GM21515 (cell line): Measurements from ENCODE around the gene SHISAL1.

ENCODE experiments used
- ATAC-seq: cut with Tn5 transposase; IDR thresholded peaks from one replicate; pipeline ENCODE4 v1.9.1; 2021; ENCODE audit not compliant: unreplicated experiment

Gene SHISAL1

DNA sequence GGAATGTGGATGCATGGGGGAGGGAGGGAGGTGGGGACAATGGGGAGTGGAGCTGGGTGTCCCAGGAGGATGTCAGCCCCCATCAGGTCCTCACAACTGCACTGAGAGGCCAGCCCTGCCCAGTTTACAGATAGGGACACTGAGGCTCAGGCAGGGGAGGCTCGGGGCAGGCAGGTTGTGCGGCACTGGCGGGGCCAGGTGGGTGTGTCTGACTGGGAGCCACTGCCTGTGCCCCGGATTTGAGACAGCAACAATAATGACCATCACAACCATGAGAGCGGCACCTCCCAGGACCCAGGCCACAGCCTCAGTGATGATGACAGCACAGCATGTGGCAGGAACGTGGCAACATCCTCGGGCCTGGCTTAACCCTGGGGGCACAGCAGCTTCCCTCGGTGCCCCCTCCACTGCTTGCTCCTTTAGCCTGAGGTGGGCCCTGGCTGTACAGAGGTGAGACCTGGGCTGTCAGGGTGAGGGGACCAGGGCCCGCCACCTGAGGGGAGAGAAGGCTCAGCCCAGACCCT, 32.0 kb downstream of the SHISAL1 start:
- no peak for ATAC-seq

DNA sequence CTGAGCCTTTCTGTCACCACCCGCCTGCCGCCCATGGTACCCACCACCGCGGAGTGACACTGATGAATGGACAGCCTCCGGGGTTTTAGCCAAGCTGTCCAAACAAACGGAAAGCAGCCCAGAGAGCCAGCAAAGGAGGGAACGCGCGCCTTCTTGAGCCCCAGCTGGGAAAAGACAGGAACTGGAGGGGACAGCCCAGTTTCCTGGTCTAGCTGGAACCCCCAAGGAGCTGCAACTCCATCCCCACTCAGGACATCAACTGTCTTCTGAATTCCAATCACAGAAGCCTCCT, 33.7 kb downstream of the SHISAL1 start:
- ATAC-seq, result no peak

DNA sequence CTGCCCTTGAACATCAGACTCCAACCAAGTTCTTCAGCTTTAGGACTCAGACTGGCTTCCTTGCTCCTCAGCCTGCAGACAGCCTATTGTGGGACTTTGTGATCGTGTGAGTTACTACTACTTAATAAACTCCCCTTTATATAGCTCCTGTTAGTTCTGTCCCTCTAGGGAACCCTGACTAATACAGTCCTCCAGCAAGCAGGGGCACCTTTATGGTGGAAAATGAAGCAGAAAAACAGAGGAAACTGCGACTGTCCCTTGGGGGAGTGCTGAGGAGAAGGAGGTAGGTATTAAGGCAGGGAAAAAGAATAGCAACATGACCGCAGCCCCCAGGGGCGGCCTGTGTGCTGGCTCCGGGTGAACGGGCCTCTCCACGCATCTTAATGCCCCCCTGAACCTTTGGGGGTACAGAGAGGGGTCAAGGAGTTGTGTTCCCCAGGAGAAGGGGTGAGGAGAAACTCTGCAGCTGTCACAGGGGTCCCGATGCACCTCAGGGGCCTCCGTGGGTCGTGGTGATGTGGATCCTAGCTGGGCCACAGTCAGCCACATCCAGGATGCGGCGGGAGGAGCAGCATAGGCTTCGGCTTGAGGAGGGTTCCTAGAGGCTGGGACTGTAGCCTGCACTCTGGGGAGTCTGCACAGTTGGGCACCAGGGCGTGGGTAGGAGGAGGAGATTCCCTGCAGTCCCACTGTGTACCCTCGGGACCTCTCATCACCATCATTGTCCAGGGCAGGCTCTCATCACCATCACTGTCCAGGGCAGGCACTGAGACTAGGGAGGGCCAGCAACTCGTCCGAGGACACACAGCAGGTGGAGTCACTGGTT, 34.3 kb downstream of the SHISAL1 start:
- no peak for ATAC-seq

DNA sequence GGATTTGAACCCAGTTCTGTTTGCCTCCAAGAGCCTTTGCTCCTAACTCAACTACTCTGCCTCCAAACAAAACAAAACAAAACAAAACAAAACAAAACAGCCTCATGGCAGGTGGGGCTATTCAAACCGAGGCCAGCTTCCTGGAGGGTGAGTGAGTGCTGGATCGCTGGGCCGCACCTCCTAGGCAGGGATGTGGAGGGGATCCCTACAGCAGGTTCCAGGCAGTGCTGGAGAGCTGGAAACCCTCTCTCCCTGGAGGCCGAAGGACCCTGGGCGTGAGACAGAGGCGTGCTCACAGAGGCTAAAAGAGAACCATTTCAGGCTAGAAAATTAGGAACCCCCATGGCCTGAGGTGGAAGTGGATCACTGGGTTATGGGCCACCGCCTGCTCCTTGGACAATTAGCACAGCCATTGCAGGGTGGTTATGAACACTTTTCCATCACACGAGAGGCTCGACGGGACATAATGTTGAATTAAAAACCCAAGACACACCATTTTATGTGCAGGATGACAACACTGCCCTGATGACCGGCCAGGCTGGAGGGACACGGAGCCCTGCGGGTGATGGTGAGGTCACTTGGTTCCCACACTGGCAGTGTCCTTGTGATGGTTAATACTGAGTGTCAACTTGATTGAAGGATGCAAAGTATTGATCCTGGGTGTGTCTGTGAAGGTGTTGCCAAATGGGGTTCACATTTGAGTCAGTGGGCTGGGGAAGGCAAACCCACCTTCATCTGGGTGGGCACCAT, 35.2 kb downstream of the SHISAL1 start:
- ATAC-seq, result no peak

DNA sequence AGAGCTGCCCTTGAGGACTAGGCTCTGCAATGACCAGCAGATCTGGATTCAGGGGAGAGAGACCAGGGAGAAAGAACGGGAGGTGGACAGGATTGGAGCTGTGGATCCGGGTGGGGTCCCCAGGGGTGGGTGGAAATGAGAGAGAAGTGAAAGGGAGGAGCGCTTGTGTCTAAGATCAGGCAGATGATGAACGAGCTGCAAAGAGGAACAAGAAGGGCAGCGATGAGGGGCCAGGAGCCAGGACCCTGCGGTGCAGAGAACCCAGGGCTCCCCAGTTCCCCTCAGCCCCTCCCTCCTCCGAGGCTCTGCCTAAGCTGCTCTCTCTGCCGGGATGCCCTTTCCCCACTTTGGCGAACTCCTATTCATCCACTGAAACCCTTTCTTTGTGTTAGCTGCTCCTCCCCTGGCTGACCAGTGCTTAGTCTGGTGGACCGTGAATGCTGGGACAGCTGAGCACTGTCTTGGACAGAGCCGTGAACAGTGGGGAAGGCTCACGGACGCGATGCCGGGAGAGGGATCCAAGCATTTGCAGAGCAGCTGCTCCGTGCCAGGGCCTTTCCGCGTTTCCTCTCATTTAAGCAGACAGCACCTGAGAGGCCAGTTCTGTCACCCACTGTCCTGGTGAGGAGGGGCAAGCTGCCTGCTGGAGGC, 35.9 kb downstream of the SHISAL1 start:
- no peak for ATAC-seq

- ATAC-seq, result no peak
Measured at GRCh38 chr22:44276041-44276440, 36.7 kb downstream of the SHISAL1 start.

DNA sequence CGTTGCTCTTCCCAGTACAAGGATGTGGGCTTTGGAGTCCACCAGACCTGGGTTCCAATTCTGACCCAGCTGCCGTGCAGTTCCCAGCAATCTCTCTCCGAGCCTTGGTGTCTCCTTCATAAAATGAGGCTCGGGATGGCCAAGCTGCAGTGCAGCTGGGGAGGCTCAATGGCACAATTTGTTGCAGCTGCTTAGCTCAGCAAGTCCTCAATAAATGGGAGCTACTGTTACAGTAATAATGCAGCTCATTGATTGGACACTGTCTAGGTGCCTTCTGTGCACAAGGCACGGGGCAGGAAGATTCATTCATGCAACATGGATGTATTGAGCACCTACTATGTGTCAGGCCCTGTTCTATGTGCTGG, 37.1 kb downstream of the SHISAL1 start:
- ATAC-seq, result no peak

DNA sequence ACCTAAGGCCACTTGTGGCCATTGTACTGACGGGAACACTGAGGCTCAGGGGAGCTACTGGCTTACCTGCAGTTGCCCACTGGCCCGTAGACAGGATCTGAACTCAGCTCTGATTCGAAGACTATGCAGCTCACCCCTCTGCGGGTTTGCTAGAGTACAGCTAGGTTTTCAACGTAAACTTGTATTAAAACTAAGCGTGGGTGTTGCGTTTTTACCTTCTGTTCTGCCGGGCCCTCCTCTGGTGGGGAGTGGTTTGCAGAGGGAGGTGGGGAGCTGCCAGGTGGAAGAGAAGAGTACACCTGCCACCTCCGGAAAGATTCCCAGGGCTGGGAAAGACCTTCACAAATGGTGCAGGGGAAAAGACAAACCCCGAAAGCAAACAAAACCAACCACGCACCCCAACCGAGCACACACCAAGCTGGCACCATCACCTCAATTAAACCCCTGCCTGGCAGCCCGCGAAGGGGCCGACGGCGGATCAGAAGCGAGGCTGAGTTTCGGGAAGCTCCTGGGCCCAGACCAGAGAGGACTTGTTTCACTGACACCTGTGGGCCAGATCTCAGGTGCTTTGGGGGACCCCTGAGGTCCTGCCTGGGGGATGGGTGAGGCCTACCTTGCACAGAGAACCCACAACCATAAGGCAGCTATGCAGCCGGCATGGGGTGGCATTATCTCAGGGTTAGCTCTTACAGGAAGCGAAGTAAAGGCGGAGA, 37.7 kb downstream of the SHISAL1 start:
- no peak for ATAC-seq

DNA sequence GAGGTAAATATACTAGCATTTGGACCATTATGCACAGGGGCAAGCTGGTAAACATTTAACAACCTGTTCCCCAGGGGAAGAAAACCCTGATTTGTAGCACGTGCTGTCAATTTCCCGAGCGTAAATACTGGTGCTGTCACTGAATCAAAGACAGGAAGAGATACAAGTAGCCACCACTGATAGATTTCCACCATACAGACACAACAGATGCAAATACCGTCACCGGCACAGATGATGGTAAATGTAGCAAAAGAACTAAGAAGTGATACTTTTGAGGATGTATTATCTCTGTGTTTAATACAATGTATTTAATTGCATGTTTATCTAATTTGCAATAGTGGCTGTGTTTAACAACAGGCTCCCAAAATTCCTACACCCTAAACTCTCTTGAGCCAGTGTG, 39.6 kb downstream of the SHISAL1 start:
- ATAC-seq, result no peak

- no peak for ATAC-seq
Measured at GRCh38 chr22:44272401-44272771, 40.4 kb downstream of the SHISAL1 start.

- no peak for ATAC-seq
Measured at GRCh38 chr22:44271732-44272400, 40.9 kb downstream of the SHISAL1 start.

- ATAC-seq, result no peak
Measured at GRCh38 chr22:44271010-44271500, 41.7 kb downstream of the SHISAL1 start.

DNA sequence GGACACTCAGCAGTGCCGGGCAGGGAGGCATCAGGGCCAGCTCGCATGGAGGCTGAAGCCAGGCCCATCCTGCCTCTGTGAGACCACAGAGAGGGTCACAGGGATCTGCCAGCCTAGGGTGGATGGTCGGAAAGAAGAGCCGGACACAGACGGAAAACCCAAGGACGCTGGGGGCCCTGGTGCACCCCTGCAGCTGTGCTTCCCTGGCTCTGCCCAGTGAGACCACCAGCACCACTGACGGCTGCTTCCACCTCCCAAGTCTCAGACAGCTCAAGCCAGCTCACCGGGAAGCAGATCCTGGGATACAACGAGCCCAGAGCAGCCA, 42.2 kb downstream of the SHISAL1 start:
- no peak for ATAC-seq

DNA sequence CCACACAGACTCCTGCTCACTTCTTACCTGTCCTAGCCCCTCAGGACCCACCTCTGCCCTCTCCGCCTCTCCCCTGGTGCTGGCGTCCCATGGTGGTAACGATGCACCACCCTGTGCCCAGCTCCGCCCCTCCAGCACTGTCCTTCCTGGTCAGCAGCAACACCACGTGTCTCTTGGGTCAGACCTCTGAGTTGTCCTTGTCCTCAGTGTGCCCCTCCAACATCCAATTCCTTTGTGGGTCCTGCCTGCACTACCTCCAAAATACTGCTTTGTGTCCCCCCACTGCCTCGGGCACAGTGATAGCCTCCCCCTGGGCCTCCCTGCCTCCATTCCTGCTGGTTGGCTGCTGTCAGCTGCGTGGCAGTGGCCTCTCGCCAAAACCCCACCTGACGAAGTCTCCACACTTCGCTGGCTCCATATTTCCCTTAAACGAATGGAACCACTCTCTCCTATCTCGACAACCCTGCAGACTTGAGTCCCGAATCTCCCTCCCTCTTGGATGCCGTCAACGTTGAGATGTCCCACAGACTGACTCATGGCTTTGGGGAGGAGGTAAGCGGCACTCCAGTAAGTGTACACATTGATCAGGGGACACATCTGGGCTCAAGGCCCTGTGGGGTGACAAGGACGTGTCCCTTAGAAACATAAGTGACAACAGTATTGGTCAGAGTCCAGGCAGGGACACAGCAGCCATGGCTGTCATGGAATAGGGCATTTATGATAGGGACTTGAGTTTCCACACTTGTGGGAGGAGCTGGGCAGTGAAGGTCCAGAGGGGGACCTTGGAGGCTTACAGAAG, 42.8 kb downstream of the SHISAL1 start:
- ATAC-seq, result no peak

- no peak for ATAC-seq
Measured at GRCh38 chr22:44269117-44269498, 43.6 kb downstream of the SHISAL1 start.

DNA sequence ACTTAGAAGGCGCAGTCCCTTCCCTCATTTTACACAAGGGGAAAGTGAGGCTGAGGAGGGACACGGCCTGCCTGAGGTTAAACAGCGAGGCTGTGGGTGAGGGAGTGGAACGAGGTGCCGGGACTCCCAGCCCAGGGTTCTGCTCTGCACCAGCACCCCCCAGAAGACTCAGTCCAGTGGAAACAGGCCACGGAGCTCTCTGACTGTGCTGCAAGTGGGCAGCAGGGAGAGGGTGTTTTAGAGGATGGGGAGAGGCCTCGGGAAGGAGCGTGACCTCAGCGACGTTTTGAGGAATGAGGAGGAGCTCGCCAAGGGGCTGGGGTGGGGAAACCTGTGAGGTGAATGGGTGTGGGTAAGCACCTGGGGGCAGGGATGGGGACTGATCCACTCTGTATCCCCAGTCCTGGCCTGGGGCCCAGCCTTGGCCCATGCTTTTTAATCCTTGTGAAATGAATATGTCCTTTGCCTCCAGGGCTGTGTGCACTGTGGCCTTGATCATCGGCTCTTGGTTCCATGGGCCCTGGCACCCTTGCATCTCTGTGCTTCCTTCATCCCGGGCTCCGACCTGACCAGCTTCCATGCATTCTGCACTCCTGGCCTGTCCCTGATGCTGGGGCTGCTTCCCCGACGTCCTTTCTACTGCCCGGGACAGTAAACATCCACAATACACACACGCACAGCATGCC, 44.2 kb downstream of the SHISAL1 start:
- no peak for ATAC-seq

DNA sequence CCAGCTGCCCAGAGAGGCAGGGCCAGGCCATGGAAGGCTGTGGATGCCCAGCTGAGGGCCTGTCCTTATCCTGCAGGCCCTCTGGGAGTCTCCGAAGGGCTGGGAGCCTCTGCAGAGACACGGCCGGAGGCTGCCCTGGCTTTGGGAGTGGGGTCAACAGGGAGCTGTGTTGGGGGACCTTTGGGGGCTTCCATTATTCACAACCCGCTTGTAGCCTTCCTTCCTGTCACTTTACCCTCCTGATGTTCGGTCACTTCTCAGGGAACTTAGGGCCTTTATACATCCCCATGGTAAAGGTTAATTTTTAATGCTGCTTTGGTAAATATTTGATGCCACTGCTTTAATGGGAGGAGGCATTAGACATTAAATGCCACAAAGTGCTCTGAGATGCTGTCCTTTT, 44.9 kb downstream of the SHISAL1 start:
- no peak for ATAC-seq

- no peak for ATAC-seq
Measured at GRCh38 chr22:44266796-44267760, 45.7 kb downstream of the SHISAL1 start.
